CD4-positive, alpha-beta T cell treated with Interleukin-6 for 4 hours (primary cell): ENCODE data around the gene LCMT2.

Source experiments
- DNase-seq: peaks from one replicate; pipeline ENCODE4 v3.0.0-alpha.2; 2020; ENCODE audit warnings: mixed read lengths

The LCMT2 gene

GRCh38 chr15:43329960-43330779, at the start of gene LCMT2:
Gene LCMT2 (minus strand): TSS chr15:43330573. CDS start chr15:43330489, 84 bp downstream.
- peak; percentile 93 for DNase-seq

GRCh38 chr15:43378601-43379000, 48.2 kb upstream of the LCMT2 start:
- no peak for DNase-seq

- peak; percentile 38 for DNase-seq
These were observed 45.8 kb upstream of the LCMT2 start for GRCh38 chr15:43376017-43376705.

- peak; percentile 78 for DNase-seq
These were observed 40.9 kb upstream of the LCMT2 start, which contains the start of the genes TUBGCP4 and ZSCAN29 for GRCh38 chr15:43370975-43371974. Gene TUBGCP4 (plus strand): TSS chr15:43371101. CDS start chr15:43371355, 254 bp downstream. Gene ZSCAN29 (minus strand): TSS chr15:43371043. CDS start chr15:43369913, 1,130 bp downstream.

- DNase-seq = peak; percentile 4
These were observed 40.1 kb upstream of the LCMT2 start for GRCh38 chr15:43370310-43370974.

- DNase-seq = no peak
These were observed 31.0 kb upstream of the LCMT2 start for GRCh38 chr15:43361313-43361903.

- DNase-seq = no peak
These were observed 30.4 kb upstream of the LCMT2 start for GRCh38 chr15:43360821-43361220.

GRCh38 chr15:43352693-43353382, 22.5 kb upstream of the LCMT2 start:
- DNase-seq = no peak

GRCh38 chr15:43347114-43347513, 16.7 kb upstream of the LCMT2 start:
- DNase-seq = no peak

- no peak for DNase-seq
These were observed 15.9 kb upstream of the LCMT2 start for GRCh38 chr15:43346305-43346704.

GRCh38 chr15:43330780-43331087, 361 bp upstream of the LCMT2 start:
- no peak for DNase-seq

GRCh38 chr15:43329217-43329959, 985 bp downstream of the LCMT2 start:
- peak; percentile 23 for DNase-seq

GRCh38 chr15:43325039-43325684, 5.2 kb downstream of the LCMT2 start:
- DNase-seq = no peak

- no peak for DNase-seq
These were observed 11.2 kb downstream of the LCMT2 start for GRCh38 chr15:43318990-43319771.

GRCh38 chr15:43317566-43318184, 12.7 kb downstream of the LCMT2 start:
- no peak for DNase-seq

- no peak for DNase-seq
These were observed 13.4 kb downstream of the LCMT2 start for GRCh38 chr15:43316971-43317346.

- DNase-seq = no peak
These were observed 14.1 kb downstream of the LCMT2 start for GRCh38 chr15:43316016-43316970.
